Smooth muscle cell (in vitro differentiated cells): ENCODE results near the gene ESF1. TPM values are rescaled to one million over a fixed set of nuclear protein-coding genes. Genes with fewer than 3 reads are reported as not detected.

Experiments used
- DNase-seq: peaks from one replicate; lab custom pipeline; 2025; ENCODE audit not compliant: unreplicated experiment; lab: John Stamatoyannopoulos, UW
- H2AFZ ChIP-seq: fragments of 200-600 bp; sonication (generic); 2 replicates; pipeline ENCODE4 v1.6.0; 2016; ENCODE audit warnings: antibody characterized with exemption, low read depth, mild to moderate bottlenecking
- H3F3A ChIP-seq: fragments of 200-600 bp; sonication (generic); 2 replicates; pipeline ENCODE4 v1.6.0; 2017; ENCODE audit warnings: antibody characterized with exemption, low read depth
- H3K27ac ChIP-seq: fragments of 200-600 bp; sonication (generic); 2 replicates; pipeline ENCODE4 v1.5.1; 2016; ENCODE audit warnings: low read depth, mild to moderate bottlenecking
- H3K27me3 ChIP-seq: fragments of 200-600 bp; sonication (generic); 2 replicates; pipeline ENCODE4 v1.6.1; 2016; ENCODE audit warnings: low read depth, mild to moderate bottlenecking
- H3K36me3 ChIP-seq: fragments of 200-600 bp; sonication (generic); 2 replicates; pipeline ENCODE4 v1.5.1; 2016; ENCODE audit warnings: low read depth
- H3K4me1 ChIP-seq: fragments of 200-600 bp; sonication (generic); 2 replicates; pipeline ENCODE4 v1.5.1; 2016; ENCODE audit warnings: low read depth
- H3K4me2 ChIP-seq: fragments of 200-600 bp; sonication (generic); 2 replicates; pipeline ENCODE4 v1.6.0; 2016; ENCODE audit warnings: mild to moderate bottlenecking
- H3K4me3 ChIP-seq: fragments of 200-600 bp; sonication (generic); 2 replicates; pipeline ENCODE4 v1.5.1; 2016; ENCODE audit warnings: mild to moderate bottlenecking
- H3K79me2 ChIP-seq: fragments of 200-600 bp; sonication (generic); 2 replicates; pipeline ENCODE4 v1.6.0; 2016; ENCODE audit warnings: low read depth, mild to moderate bottlenecking
- H3K9ac ChIP-seq: fragments of 200-600 bp; sonication (generic); 2 replicates; pipeline ENCODE4 v1.6.0; 2016; ENCODE audit warnings: low read depth
- H3K9me3 ChIP-seq: fragments of 200-600 bp; sonication (generic); replicated peaks from 2 replicates; pipeline ENCODE4 v1.5.1; 2016; ENCODE audit warnings: low read depth
- H4K20me1 ChIP-seq: fragments of 200-600 bp; sonication (generic); 2 replicates; pipeline ENCODE4 v1.6.0; 2016; ENCODE audit warnings: low read depth
- WGBS: methylation state at CpG from one replicate; pipeline ENCODE4 v1.1.7; 2016; ENCODE audit warnings: low lambda C conversion rate; 5-methylcytosine and 5-hydroxymethylcytosine counted together
- polyA plus RNA-seq: library from polyadenylated mRNA; unstranded; fragments of >200 nt; fragmentation: Nextera tagmentation; extraction: Ambion mirVana; gene quantifications from 2 replicates; pipeline ENCODE4 v1.2.1, GENCODE V29; 2016
- total RNA-seq: library from RNA; depleted of rRNA; stranded (reverse); fragments of >200 nt; gene quantifications from 2 replicates; pipeline ENCODE4 v1.2.3, GENCODE V29; 2014
- TF ChIP-seq, protein P1 (sequence below): fragments of 200-600 bp; sonication (generic); IDR thresholded peaks from 2 replicates; pipeline ENCODE4 v1.5.1; 2017; ENCODE audit warnings: borderline replicate concordance, mild to moderate bottlenecking, antibody characterized with exemption; ENCODE audit not compliant: insufficient read depth, poor library complexity, severe bottlenecking

The ESF1 gene
- total and polyA plus RNA-seq, 2 experiments from 2014 or later: 5.6 to 9.3 TPM

- Histone ChIP-seq H3K36me3 (no peaks in the 10 kb centered on the region), H3K9me3 (no peaks in the 10 kb centered on the region), H3K9ac (no peak overlapping the region), H3K27me3 (no peaks in the 10 kb centered on the region), H3F3A (no peaks in the 10 kb centered on the region), H3K4me3 (no peak overlapping the region), H4K20me1 (peaks cover 6% of the 10 kb centered on the region), H3K27ac (no peak overlapping the region), H3K4me2 (no peak overlapping the region), H3K79me2 (no peaks in the 10 kb centered on the region), H3K4me1 (no peaks in the 10 kb centered on the region), H2AFZ (no peak overlapping the region)
- TF ChIP-seq, protein P1, sequence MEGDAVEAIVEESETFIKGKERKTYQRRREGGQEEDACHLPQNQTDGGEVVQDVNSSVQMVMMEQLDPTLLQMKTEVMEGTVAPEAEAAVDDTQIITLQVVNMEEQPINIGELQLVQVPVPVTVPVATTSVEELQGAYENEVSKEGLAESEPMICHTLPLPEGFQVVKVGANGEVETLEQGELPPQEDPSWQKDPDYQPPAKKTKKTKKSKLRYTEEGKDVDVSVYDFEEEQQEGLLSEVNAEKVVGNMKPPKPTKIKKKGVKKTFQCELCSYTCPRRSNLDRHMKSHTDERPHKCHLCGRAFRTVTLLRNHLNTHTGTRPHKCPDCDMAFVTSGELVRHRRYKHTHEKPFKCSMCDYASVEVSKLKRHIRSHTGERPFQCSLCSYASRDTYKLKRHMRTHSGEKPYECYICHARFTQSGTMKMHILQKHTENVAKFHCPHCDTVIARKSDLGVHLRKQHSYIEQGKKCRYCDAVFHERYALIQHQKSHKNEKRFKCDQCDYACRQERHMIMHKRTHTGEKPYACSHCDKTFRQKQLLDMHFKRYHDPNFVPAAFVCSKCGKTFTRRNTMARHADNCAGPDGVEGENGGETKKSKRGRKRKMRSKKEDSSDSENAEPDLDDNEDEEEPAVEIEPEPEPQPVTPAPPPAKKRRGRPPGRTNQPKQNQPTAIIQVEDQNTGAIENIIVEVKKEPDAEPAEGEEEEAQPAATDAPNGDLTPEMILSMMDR: no peak
- 97% methylated on average over 3 of the region's 3 CpGs for WGBS
- DNase-seq: no peak
Observed at GRCh38 chr20:13824459-13824858, 39.7 kb upstream of the ESF1 start.

- Histone ChIP-seq H3K4me2 (no peak overlapping the region), H3K79me2 (no peaks in the 10 kb centered on the region), H3K9me3 (no peaks in the 10 kb centered on the region), H3F3A (no peaks in the 10 kb centered on the region), H3K27ac (no peak overlapping the region), H3K9ac (no peak overlapping the region), H2AFZ (no peak overlapping the region), H3K4me3 (no peak overlapping the region), H4K20me1 (peaks cover 6% of the 10 kb centered on the region), H3K27me3 (no peaks in the 10 kb centered on the region), H3K4me1 (no peaks in the 10 kb centered on the region), H3K36me3 (peaks cover 2% of the 10 kb centered on the region)
- TF ChIP-seq, protein P1: no peak
- no peak for DNase-seq
- WGBS: 73% methylated on average over 2 of the region's 2 CpGs
Observed at GRCh38 chr20:13822459-13822858, 37.7 kb upstream of the ESF1 start.

DNA sequence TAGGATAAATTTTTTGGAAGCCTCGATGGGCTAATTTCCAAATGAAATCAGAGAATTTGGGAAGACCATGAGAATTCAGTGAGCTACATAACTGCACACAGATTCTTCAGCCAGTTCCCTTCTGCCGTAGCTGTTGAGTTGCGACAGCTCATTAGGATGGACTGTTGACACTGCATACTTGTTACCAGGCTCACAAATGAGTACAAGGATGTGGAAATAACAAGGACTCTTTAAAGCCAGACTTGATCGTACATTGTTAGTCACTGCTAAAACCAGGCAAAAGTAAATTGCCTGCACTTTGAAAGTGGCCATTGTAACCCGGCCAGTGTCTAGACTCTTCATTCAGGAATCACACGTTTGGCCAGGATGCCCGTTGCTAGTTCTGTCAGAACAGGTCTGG lies 37.2 kb upstream of the ESF1 start:
- TF ChIP-seq, protein P1: no peak

DNA sequence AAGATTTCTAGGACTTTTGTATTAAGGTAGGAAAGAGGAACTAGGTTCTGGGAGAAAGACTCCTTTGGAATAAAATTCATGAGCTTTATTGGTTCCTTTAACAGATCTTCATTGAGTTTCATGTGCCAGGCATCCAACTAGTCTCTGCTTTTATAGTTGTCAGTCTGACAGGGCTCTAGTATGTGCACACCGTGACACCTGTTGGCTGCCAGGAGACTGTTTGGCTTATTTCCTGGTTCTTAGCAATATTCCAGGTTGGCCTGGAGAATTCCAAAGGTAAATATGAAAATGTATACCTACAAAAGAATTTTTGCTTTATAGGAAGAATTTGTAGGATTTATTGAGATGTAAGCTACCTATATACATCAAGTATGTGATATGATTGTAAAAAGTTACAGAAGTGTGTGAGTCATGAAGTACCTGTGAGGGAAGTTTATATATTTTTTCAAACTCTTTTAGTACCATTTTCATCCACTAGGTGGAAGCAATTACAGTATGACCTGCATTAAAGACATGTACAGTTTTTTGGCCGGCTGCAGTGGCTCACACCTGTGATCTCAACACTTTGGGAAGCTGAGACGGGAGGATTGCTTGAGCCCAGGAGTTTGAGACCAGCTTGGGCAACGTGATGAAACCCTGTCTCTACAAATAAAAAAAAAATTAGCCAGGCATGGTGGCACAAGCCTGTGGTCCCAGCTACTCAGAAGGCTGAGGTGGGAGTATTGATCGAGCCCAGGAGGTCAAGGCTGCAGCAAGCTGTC lies 35.3 kb upstream of the ESF1 start:
- H3K36me3 ChIP-seq: peaks cover 7% of the 10 kb centered on the region
- peaks cover 6% of the 10 kb centered on the region for H4K20me1 ChIP-seq
- 56% methylated on average over 5 of the region's 5 CpGs for WGBS
- H3K4me3 ChIP-seq: no peak overlapping the region
- no peak for DNase-seq
- H3F3A ChIP-seq: no peaks in the 10 kb centered on the region
- no peak overlapping the region for H3K4me2 ChIP-seq
- no peaks in the 10 kb centered on the region for H3K9me3 ChIP-seq
- H3K9ac ChIP-seq: no peak overlapping the region
- no peaks in the 10 kb centered on the region for H3K79me2 ChIP-seq
- H3K27ac ChIP-seq: no peak overlapping the region
- H3K27me3 ChIP-seq: no peaks in the 10 kb centered on the region
- H2AFZ ChIP-seq: no peak overlapping the region
- H3K4me1 ChIP-seq: no peaks in the 10 kb centered on the region
- TF ChIP-seq, protein P1: peak; percentile 58

More for the DNA sequence above, 37.2 kb upstream of the ESF1 start:
- H3K79me2 ChIP-seq: no peaks in the 10 kb centered on the region
- no peak overlapping the region for H2AFZ ChIP-seq
- no peaks in the 10 kb centered on the region for H3K27me3 ChIP-seq
- peaks cover 7% of the 10 kb centered on the region for H3K36me3 ChIP-seq
- WGBS: 73% methylated on average over 7 of the region's 7 CpGs
- H3K9me3 ChIP-seq: no peaks in the 10 kb centered on the region
- no peak overlapping the region for H3K4me3 ChIP-seq
- H4K20me1 ChIP-seq: peaks cover 6% of the 10 kb centered on the region
- no peaks in the 10 kb centered on the region for H3K4me1 ChIP-seq
- no peak overlapping the region for H3K27ac ChIP-seq
- no peak for DNase-seq
- H3K4me2 ChIP-seq: no peak overlapping the region
- H3K9ac ChIP-seq: no peak overlapping the region
- no peaks in the 10 kb centered on the region for H3F3A ChIP-seq
